HEK293 (cell line): ENCODE results near the gene MCAT.

ENCODE experiments used
- KLF10 ChIP-seq: fragments of 450-650 bp; IDR thresholded peaks from 2 replicates; pipeline ENCODE4 v1.5.1; 2018; ENCODE audit warnings: missing biosample characterization, mild to moderate bottlenecking, missing genetic modification characterization
- KLF8 ChIP-seq: fragments of 450-650 bp; formaldehyde crosslinking; IDR thresholded peaks from 2 replicates; pipeline ENCODE4 v1.5.1; 2016; ENCODE audit warnings: missing biosample characterization, missing genetic modification characterization
- OVOL3 ChIP-seq: fragments of 450-650 bp; formaldehyde crosslinking; IDR thresholded peaks from 2 replicates; pipeline ENCODE4 v1.5.1; 2016; ENCODE audit warnings: missing biosample characterization, missing genetic modification characterization
- PRDM2 ChIP-seq: fragments of 450-650 bp; formaldehyde crosslinking; IDR thresholded peaks from 2 replicates; pipeline ENCODE4 v1.5.1; 2016; ENCODE audit warnings: missing biosample characterization, missing genetic modification characterization, borderline replicate concordance
- RBAK ChIP-seq: fragments of 450-650 bp; formaldehyde crosslinking; IDR thresholded peaks from 2 replicates; pipeline ENCODE4 v1.5.1; 2016; ENCODE audit warnings: missing biosample characterization, missing genetic modification characterization
- SALL2 ChIP-seq: fragments of 450-650 bp; formaldehyde crosslinking; IDR thresholded peaks from 2 replicates; pipeline ENCODE4 v1.5.0; 2017; ENCODE audit warnings: missing biosample characterization, mild to moderate bottlenecking, missing genetic modification characterization, borderline replicate concordance
- TCF7L2 ChIP-seq: IDR thresholded peaks from 2 replicates; pipeline ENCODE4 v1.6.1; 2011; ENCODE audit warnings: low read depth, mild to moderate bottlenecking, inconsistent platforms, low read length, moderate library complexity, borderline replicate concordance
- WT1 ChIP-seq: fragments of 450-650 bp; formaldehyde crosslinking; IDR thresholded peaks from 2 replicates; pipeline ENCODE4 v1.5.1; 2016; ENCODE audit warnings: missing biosample characterization, missing genetic modification characterization
- YY1 ChIP-seq: fragments of 450-650 bp; formaldehyde crosslinking; IDR thresholded peaks from 2 replicates; pipeline ENCODE4 v1.5.1; 2018; ENCODE audit warnings: missing biosample characterization, missing genetic modification characterization
- ZFP37 ChIP-seq: fragments of 450-650 bp; formaldehyde crosslinking; IDR thresholded peaks from 2 replicates; pipeline ENCODE4 v1.5.1; 2016; ENCODE audit warnings: missing biosample characterization, missing genetic modification characterization
- ZIC2 ChIP-seq: fragments of 450-650 bp; formaldehyde crosslinking; IDR thresholded peaks from 2 replicates; pipeline ENCODE4 v1.5.1; 2016; ENCODE audit warnings: missing biosample characterization, missing genetic modification characterization
- ZNF155 ChIP-seq: fragments of 450-650 bp; formaldehyde crosslinking; IDR thresholded peaks from 2 replicates; pipeline ENCODE4 v1.5.1; 2016; ENCODE audit warnings: missing biosample characterization, missing genetic modification characterization
- ZNF274 ChIP-seq, 2 experiments: fragments of 200-500 bp in 1 of 2; fragments of 450-650 bp in 1 of 2; sonication (Bioruptor generic) in 1 of 2; formaldehyde crosslinking in 1 of 2; IDR thresholded peaks; 2 replicates each; pipeline versions ENCODE4 v1.5.1 to v1.6.1; 2014 to 2016; ENCODE audit warnings: borderline replicate concordance in 1 of 2, inconsistent platforms in 1 of 2, low read length in 1 of 2, missing biosample characterization in 1 of 2, missing genetic modification characterization in 1 of 2
- ZNF292 ChIP-seq: fragments of 450-650 bp; formaldehyde crosslinking; IDR thresholded peaks from 2 replicates; pipeline ENCODE4 v1.5.1; 2016; ENCODE audit warnings: low read depth, missing biosample characterization, missing genetic modification characterization, borderline replicate concordance
- ZNF561 ChIP-seq: fragments of 450-650 bp; IDR thresholded peaks from 2 replicates; pipeline ENCODE4 v1.5.1; 2018; ENCODE audit warnings: missing biosample characterization, missing genetic modification characterization, borderline replicate concordance
- ZNF621 ChIP-seq: fragments of 450-650 bp; formaldehyde crosslinking; IDR thresholded peaks from 2 replicates; pipeline ENCODE4 v1.5.1; 2017; ENCODE audit warnings: missing biosample characterization, missing genetic modification characterization
- ZNF626 ChIP-seq: fragments of 450-650 bp; sonication (Bioruptor Pico); formaldehyde crosslinking; IDR thresholded peaks from 2 replicates; pipeline ENCODE4 v1.5.1; 2018; ENCODE audit warnings: missing biosample characterization, missing genetic modification characterization, inconsistent platforms
- ZNF645 ChIP-seq: fragments of 450-650 bp; formaldehyde crosslinking; IDR thresholded peaks from 2 replicates; pipeline ENCODE4; 2016; ENCODE audit warnings: missing biosample characterization, missing genetic modification characterization
- ZNF654 ChIP-seq: fragments of 450-650 bp; formaldehyde crosslinking; IDR thresholded peaks from 2 replicates; pipeline ENCODE4 v1.5.1; 2016; ENCODE audit warnings: low read depth, missing biosample characterization, missing genetic modification characterization
- ZNF791 ChIP-seq: fragments of 450-650 bp; formaldehyde crosslinking; IDR thresholded peaks from 2 replicates; pipeline ENCODE4 v1.5.1; 2016; ENCODE audit warnings: missing biosample characterization, missing genetic modification characterization
- TF ChIP-seq, protein P1 (sequence below): fragments of 450-650 bp; formaldehyde crosslinking; IDR thresholded peaks from 2 replicates; pipeline ENCODE4 v1.5.1; 2016; ENCODE audit warnings: missing biosample characterization, missing genetic modification characterization
- TF ChIP-seq, protein P2 (sequence below): fragments of 450-650 bp; formaldehyde crosslinking; IDR thresholded peaks from 2 replicates; pipeline ENCODE4 v1.5.1; 2016; ENCODE audit warnings: missing biosample characterization, missing genetic modification characterization
- TF ChIP-seq, protein P3 (sequence below): fragments of 450-650 bp; formaldehyde crosslinking; conservative IDR thresholded peaks from 2 replicates; pipeline ENCODE4 v1.5.1; 2016; ENCODE audit warnings: low read depth, missing biosample characterization, missing genetic modification characterization

MCAT gene

DNA sequence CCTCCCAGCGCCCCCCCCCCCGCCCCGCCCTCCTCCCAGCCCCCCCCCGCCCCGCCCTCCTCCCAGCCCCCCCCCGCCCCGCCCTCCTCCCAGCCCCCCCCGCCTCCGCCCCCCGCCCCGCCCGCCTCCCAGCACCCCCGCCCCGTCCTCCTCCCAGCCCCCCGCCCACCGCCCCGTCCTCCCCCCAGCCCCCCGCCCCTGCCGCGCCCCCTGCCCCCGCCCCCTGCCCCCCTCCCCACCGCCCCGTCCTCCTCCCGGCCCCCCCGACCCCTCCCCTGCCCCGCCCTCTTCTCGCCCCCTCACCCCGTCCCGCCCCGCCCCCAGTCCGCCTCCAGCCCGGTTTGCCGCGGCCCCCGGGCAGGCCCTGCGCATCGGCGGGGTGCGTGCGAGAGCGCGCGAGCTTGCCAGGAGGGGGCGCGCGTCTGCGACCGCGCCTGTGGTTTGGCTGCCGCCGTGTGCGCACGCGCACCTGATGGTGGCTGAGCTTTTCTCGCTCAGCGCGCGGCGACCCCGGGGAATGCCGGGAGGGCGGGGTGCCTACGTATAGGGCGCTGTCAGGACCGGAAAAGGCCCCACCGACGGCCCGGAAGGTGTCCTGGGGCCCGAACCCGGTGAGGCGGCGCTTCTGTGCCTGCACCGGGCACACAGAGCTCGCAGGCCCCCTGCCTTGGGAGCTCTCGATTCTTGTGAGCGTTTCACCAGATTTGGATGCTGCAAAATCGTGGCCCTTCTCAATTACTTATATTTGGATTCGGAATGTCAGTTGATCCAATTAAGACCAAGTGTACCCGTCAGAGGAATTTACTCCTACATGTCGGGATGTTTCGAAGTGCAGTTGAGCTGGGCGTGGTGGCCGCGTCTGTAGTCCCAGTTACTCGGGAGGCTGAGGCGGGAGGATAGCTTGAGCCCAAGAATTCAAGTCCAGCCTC, 44.2 kb upstream of the MCAT start (continued):
- TF ChIP-seq ZNF645 (tag by site-specific recombination) (no peak), ZNF292 (tag by site-specific recombination) (no peak), PRDM2 (tag by site-specific recombination) (no peak), WT1 (tag by site-specific recombination) (peak; percentile 53), ZNF791 (no peak), ZNF561 (peak; percentile 94), ZNF654 (tag by site-specific recombination) (no peak), YY1 (tag by site-specific recombination) (peak; percentile 38; the same call in 1 of the 2 replicates), OVOL3 (tag by site-specific recombination) (peak; percentile 56; the same call in 1 of the 2 replicates), SALL2 (no peak), RBAK (tag by site-specific recombination) (no peak), ZNF626 (no peak), KLF8 (peak; percentile 98), ZIC2 (peak; percentile 70), ZNF274 (IDR thresholded peaks at IDR 0.05; ENCODE audit: low read length) (no peak), ZNF274 (tag by site-specific recombination; IDR thresholded peaks at IDR 0.05; ENCODE audit: borderline replicate concordance) (no peak), ZFP37 (peak; percentile 84; the same call in 1 of the 2 replicates), ZNF155 (tag by site-specific recombination) (no peak), TCF7L2 (no peak), KLF10 (peak; percentile 96), ZNF621 (tag by site-specific recombination) (no peak)
- TF ChIP-seq, protein P1, sequence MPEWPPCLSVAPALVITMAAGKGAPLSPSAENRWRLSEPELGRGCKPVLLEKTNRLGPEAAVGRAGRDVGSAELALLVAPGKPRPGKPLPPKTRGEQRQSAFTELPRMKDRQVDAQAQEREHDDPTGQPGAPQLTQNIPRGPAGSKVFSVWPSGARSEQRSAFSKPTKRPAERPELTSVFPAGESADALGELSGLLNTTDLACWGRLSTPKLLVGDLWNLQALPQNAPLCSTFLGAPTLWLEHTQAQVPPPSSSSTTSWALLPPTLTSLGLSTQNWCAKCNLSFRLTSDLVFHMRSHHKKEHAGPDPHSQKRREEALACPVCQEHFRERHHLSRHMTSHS (tag by site-specific recombination), result no peak
- TF ChIP-seq, protein P2, sequence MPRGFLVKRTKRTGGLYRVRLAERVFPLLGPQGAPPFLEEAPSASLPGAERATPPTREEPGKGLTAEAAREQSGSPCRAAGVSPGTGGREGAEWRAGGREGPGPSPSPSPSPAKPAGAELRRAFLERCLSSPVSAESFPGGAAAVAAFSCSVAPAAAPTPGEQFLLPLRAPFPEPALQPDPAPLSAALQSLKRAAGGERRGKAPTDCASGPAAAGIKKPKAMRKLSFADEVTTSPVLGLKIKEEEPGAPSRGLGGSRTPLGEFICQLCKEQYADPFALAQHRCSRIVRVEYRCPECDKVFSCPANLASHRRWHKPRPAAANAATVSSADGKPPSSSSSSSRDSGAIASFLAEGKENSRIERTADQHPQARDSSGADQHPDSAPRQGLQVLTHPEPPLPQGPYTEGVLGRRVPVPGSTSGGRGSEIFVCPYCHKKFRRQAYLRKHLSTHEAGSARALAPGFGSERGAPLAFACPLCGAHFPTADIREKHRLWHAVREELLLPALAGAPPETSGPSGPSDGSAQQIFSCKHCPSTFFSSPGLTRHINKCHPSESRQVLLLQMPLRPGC (tag by site-specific recombination), result peak; percentile 45; the same call in 1 of the 2 replicates
- TF ChIP-seq, protein P3, sequence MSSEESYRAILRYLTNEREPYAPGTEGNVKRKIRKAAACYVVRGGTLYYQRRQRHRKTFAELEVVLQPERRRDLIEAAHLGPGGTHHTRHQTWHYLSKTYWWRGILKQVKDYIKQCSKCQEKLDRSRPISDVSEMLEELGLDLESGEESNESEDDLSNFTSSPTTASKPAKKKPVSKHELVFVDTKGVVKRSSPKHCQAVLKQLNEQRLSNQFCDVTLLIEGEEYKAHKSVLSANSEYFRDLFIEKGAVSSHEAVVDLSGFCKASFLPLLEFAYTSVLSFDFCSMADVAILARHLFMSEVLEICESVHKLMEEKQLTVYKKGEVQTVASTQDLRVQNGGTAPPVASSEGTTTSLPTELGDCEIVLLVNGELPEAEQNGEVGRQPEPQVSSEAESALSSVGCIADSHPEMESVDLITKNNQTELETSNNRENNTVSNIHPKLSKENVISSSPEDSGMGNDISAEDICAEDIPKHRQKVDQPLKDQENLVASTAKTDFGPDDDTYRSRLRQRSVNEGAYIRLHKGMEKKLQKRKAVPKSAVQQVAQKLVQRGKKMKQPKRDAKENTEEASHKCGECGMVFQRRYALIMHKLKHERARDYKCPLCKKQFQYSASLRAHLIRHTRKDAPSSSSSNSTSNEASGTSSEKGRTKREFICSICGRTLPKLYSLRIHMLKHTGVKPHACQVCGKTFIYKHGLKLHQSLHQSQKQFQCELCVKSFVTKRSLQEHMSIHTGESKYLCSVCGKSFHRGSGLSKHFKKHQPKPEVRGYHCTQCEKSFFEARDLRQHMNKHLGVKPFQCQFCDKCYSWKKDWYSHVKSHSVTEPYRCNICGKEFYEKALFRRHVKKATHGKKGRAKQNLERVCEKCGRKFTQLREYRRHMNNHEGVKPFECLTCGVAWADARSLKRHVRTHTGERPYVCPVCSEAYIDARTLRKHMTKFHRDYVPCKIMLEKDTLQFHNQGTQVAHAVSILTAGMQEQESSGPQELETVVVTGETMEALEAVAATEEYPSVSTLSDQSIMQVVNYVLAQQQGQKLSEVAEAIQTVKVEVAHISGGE (tag by site-specific recombination), result peak; percentile 98
